ENCODE data around the gene RBM14.

- TF ChIP-seq EZH2phosphoT487 (IDR thresholded peaks at IDR 0.05; ENCODE audit: insufficient read depth, low read depth), result no peak
- no peak for TF ChIP-seq EZH2 (IDR thresholded peaks at IDR 0.05; ENCODE audit: insufficient read depth, poor library complexity, severe bottlenecking)
Observed at GRCh38 chr11:66595245-66595904, 21.1 kb upstream of the RBM14 start.
